HepG2 (cell line): ENCODE results near the gene DOCK1. TPM values are rescaled to one million over a fixed set of nuclear protein-coding genes. Genes with fewer than 3 reads are reported as not detected.

Source experiments
- ARID4A ChIP-seq: sonication (generic); formaldehyde crosslinking; IDR thresholded peaks from 2 replicates; pipeline ENCODE4 v1.5.0; 2020; ENCODE audit warnings: mild to moderate bottlenecking, missing genetic modification reagents, borderline replicate concordance
- ARID5B ChIP-seq: IDR thresholded peaks from 2 replicates; pipeline ENCODE4 v1.4.0; 2020; ENCODE audit warnings: mild to moderate bottlenecking, missing genetic modification reagents
- ETV5 ChIP-seq: IDR thresholded peaks from 2 replicates; pipeline ENCODE4 v1.6.1; 2018; ENCODE audit warnings: missing biosample characterization, missing genetic modification reagents, inconsistent platforms, borderline replicate concordance
- FOXA1 ChIP-seq, 2 experiments: fragments of 450-650 bp in 1 of 2; sonication (generic) in 1 of 2; formaldehyde crosslinking in 1 of 2; IDR thresholded peaks; 2 replicates each; pipeline versions ENCODE4 v1.4.0 to v1.6.1; 2016 to 2020; ENCODE audit warnings: missing genetic modification reagents in 1 of 2
- HBP1 ChIP-seq: IDR thresholded peaks from 2 replicates; pipeline ENCODE4 v1.6.1; 2016; ENCODE audit warnings: low read depth, control low read depth
- JUND ChIP-seq: sonication (generic); formaldehyde crosslinking; IDR thresholded peaks from 2 replicates; pipeline ENCODE4 v1.8.0; 2022; ENCODE audit warnings: mild to moderate bottlenecking, missing genetic modification reagents
- MTF1 ChIP-seq: sonication (generic); formaldehyde crosslinking; IDR thresholded peaks from 2 replicates; pipeline ENCODE4 v1.5.0; 2020; ENCODE audit warnings: missing genetic modification reagents
- MTF2 ChIP-seq: sonication (generic); formaldehyde crosslinking; IDR thresholded peaks from 2 replicates; pipeline ENCODE4 v1.5.0; 2020; ENCODE audit warnings: missing genetic modification reagents, borderline replicate concordance
- PCBP2 ChIP-seq: fragments of 200-400 bp; formaldehyde crosslinking; optimal IDR thresholded peaks from 2 replicates; pipeline ENCODE3; 2018; ENCODE audit warnings: low read length, low read depth; ENCODE audit not compliant: poor library complexity, severe bottlenecking
- POLR2A ChIP-seq, 2 experiments: IDR thresholded peaks; 2 replicates each; pipeline ENCODE4 v1.6.1; 2011; ENCODE audit warnings: low read depth in 2 of 2, low read length in 2 of 2, mild to moderate bottlenecking in 1 of 2, moderate library complexity in 1 of 2; ENCODE audit not compliant: insufficient read depth in 1 of 2
- REPIN1 ChIP-seq: sonication (generic); formaldehyde crosslinking; IDR thresholded peaks from 2 replicates; pipeline ENCODE4 v1.8.0; 2022; ENCODE audit warnings: missing genetic modification reagents, low read depth, mild to moderate bottlenecking, borderline replicate concordance
- SALL1 ChIP-seq: sonication (generic); formaldehyde crosslinking; IDR thresholded peaks from 2 replicates; pipeline ENCODE4 v1.8.0; 2022; ENCODE audit warnings: mild to moderate bottlenecking, missing genetic modification reagents
- SNAI1 ChIP-seq: sonication (generic); formaldehyde crosslinking; IDR thresholded peaks from 2 replicates; pipeline ENCODE4 v1.5.0; 2020; ENCODE audit warnings: mild to moderate bottlenecking, missing genetic modification reagents, borderline replicate concordance
- SNAPC2 ChIP-seq: sonication (generic); formaldehyde crosslinking; IDR thresholded peaks from 2 replicates; pipeline ENCODE4 v1.8.1; 2022; ENCODE audit warnings: mild to moderate bottlenecking, missing genetic modification reagents
- SOX13 ChIP-seq, 3 experiments: fragments of 450-650 bp in 1 of 3; sonication (generic) in 1 of 3; formaldehyde crosslinking in 1 of 3; IDR thresholded peaks in 2 of 3; conservative IDR thresholded peaks in 1 of 3; 2 replicates each; pipeline versions ENCODE4 v1.5.0 to v1.6.1; 2016 to 2020; ENCODE audit warnings: antibody characterized with exemption in 1 of 3, mild to moderate bottlenecking in 1 of 3, missing compliant biosample characterization in 1 of 3, missing genetic modification reagents in 1 of 3, moderate library complexity in 1 of 3
- ZFP41 ChIP-seq: sonication (generic); formaldehyde crosslinking; IDR thresholded peaks from 2 replicates; pipeline ENCODE4 v1.4.0; 2020; ENCODE audit warnings: mild to moderate bottlenecking, missing genetic modification reagents, borderline replicate concordance
- ZMAT3 ChIP-seq: sonication (generic); formaldehyde crosslinking; conservative IDR thresholded peaks from 2 replicates; pipeline ENCODE4 v1.7.0; 2021; ENCODE audit warnings: missing genetic modification reagents
- ZNF484 ChIP-seq: sonication (generic); formaldehyde crosslinking; IDR thresholded peaks from 2 replicates; pipeline ENCODE4 v1.5.1; 2020; ENCODE audit warnings: mild to moderate bottlenecking, low read depth, missing genetic modification reagents, borderline replicate concordance
- ZNF615 ChIP-seq: sonication (generic); formaldehyde crosslinking; IDR thresholded peaks from 2 replicates; pipeline ENCODE4 v1.5.0; 2020; ENCODE audit warnings: mild to moderate bottlenecking, missing genetic modification reagents, borderline replicate concordance
- ZNF788 ChIP-seq: sonication (generic); formaldehyde crosslinking; IDR thresholded peaks from 2 replicates; pipeline ENCODE4 v1.5.0; 2020; ENCODE audit warnings: mild to moderate bottlenecking, missing genetic modification reagents, borderline replicate concordance
- polyA plus RNA-seq, 8 experiments: library from polyadenylated mRNA; depleted of rRNA in 3 of 8; stranded (reverse) in 7 of 8; unstranded in 1 of 8; fragments of >200 nt; fragmentation: Illumina TruSeq in 4 of 8; extraction: Trizol in 4 of 8; gene quantifications; 2 replicates each; pipeline versions ENCODE4 v1.2.1 to v1.2.3, GENCODE V29; 2011 to 2016; ENCODE audit warnings: low read depth in 4 of 8, missing spikeins in 1 of 8, mixed read lengths in 1 of 8; ENCODE audit not compliant: insufficient read depth in 1 of 8
- total RNA-seq, 5 experiments: library from RNA; depleted of rRNA; stranded (reverse); fragments of >200 nt; fragmentation: Illumina TruSeq; extraction: Trizol; gene quantifications; 2 replicates each; pipeline ENCODE4 v1.2.3, GENCODE V29; 2016; ENCODE audit warnings: low read depth in 1 of 5

DOCK1 gene
- total and polyA plus RNA-seq, 2 of the 13 experiments (the other 11 are each of a cell fraction or from before 2014, with no cell fraction given), result 8.3 to 25.5 TPM

DNA sequence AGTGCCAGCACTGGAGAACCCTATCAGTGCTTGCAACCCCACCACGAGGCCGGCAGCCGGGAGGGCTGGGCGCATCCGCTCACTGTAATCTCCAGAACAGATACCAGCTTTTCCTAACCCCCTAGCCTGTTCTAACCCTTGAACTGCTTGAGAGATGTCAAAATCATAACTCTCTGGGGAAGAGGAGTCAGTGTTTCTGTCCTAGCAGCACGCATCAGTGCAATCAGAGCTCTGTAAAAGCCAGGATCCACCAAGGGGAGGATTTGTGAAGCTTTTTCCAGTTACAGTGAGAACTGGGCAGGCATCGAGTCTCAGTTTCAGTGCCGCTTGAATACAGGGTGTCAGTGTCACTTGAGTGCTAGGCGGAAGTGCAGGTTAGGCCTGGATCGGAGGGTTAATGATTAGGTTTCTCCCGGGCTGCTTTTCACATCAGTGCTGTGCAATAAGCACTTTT, 395.7 kb downstream of the DOCK1 start (continued):
- TF ChIP-seq ARID5B (CRISPR knock-in tag) (peak; percentile 28; the same call in 1 of the 2 replicates), MTF2 (no peak), REPIN1 (CRISPR knock-in tag) (peak; percentile 54; the same call in 1 of the 2 replicates), MTF1 (CRISPR knock-in tag) (no peak), ETV5 (CRISPR knock-in tag) (peak; percentile 60; the same call in 1 of the 2 replicates), JUND (no peak), SOX13 (IDR thresholded peaks at IDR 0.05) (no peak), SOX13 (CRISPR knock-in tag; conservative IDR thresholded peaks at IDR 0.05 in 1 of 2, IDR thresholded peaks at IDR 0.05 in 1 of 2) (peak in 1 of 2 experiments; percentile 56; a peak in 1 of 4 replicates), ZFP41 (CRISPR knock-in tag) (no peak), SNAPC2 (CRISPR knock-in tag) (0 out of 2 replicates have a peak, but pooled peaks have one; percentile 46), FOXA1 (IDR thresholded peaks at IDR 0.05) (no peak), FOXA1 (CRISPR knock-in tag; IDR thresholded peaks at IDR 0.05) (no peak), SNAI1 (CRISPR knock-in tag) (peak; percentile 59; the same call in 1 of the 2 replicates), SALL1 (CRISPR knock-in tag) (peak; percentile 34; the same call in 1 of the 2 replicates), ARID4A (CRISPR knock-in tag) (peak; percentile 52; the same call in 1 of the 2 replicates), ZNF615 (CRISPR knock-in tag) (no peak), ZMAT3 (CRISPR knock-in tag) (no peak), ZNF484 (no peak), PCBP2 (no peak), HBP1 (CRISPR knock-in tag) (no peak), ZNF788 (peak; percentile 23; the same call in 1 of the 2 replicates), POLR2A (IDR thresholded peaks at IDR 0.05; ENCODE audit: insufficient read depth in 1 of 2, low read depth in 2 of 2, low read length in 2 of 2) (peak; percentile 55 to 76; a peak in 3 of 4 replicates)
